Measurements from ENCODE around the gene JAZF1.

Gene JAZF1

DNA sequence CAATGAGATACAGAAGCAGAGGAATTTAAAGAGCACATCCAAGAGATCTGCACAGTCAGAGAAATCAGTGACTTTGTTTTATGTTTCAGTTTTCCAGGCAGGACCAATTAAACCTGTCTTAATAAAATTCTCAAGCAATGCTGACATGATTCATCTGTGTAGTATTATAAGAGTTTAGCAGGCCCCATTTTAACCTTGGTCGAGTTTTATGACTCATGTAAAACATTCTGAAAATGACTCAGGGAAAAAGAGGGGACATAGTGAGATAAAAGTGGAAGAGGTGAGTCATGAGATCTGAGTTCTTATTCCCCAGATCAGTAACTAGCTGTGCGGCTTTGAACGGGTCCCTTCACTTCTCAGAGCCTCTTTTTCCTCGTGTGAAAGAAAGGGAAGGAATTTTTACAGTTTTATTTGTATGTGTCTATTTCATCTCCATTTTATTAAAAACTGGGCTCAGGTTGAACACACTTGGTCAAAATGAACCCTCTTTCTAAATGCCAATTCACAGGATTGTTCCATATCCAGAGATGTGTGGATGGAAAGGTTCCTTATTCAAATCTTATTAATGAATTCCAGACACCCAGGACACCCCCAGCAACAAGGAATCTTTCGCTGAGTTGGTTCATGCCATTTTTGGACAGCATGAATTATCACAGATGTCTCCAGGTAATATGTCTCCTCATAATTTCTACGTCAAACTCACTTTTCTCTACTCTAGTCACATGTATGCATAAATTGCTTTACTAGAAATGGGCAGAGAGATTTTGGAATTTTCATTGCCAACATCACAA lies 143.2 kb downstream of the JAZF1 start:
- in situ Hi-C loops (cut with HindIII; ENCODE audit: low sequenced_read_pairs): no loop called here
- peak; percentile 96 for DNase-seq (ENCODE audit: low read depth, low spot score)
- TF ChIP-seq, protein P1, sequence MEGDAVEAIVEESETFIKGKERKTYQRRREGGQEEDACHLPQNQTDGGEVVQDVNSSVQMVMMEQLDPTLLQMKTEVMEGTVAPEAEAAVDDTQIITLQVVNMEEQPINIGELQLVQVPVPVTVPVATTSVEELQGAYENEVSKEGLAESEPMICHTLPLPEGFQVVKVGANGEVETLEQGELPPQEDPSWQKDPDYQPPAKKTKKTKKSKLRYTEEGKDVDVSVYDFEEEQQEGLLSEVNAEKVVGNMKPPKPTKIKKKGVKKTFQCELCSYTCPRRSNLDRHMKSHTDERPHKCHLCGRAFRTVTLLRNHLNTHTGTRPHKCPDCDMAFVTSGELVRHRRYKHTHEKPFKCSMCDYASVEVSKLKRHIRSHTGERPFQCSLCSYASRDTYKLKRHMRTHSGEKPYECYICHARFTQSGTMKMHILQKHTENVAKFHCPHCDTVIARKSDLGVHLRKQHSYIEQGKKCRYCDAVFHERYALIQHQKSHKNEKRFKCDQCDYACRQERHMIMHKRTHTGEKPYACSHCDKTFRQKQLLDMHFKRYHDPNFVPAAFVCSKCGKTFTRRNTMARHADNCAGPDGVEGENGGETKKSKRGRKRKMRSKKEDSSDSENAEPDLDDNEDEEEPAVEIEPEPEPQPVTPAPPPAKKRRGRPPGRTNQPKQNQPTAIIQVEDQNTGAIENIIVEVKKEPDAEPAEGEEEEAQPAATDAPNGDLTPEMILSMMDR (IDR thresholded peaks at IDR 0.05; ENCODE audit: low read depth, low read length): no peak
- no peak overlapping the region for H3K4me3 ChIP-seq (ENCODE audit: low read depth, low read length)

DNA sequence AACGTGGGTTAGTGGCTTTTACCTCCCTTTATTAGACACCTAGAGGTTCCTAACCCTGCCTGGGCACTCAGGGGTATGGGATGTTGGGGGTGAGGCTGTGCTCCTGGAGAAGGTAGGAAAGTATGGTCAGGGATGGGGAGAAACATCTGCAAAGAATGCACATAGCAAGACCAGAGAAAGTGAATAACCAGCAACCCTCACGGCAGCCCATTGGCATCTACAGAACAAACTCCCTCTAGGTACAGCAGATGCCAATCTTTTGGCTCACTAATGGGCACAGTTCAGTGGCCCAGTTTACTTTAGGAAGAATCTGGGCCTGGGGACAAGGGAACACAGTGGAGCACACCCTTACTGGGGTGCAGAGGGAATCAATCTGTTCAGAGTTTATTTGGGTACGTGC lies 143.9 kb downstream of the JAZF1 start:
- in situ Hi-C loops (cut with HindIII; ENCODE audit: low sequenced_read_pairs): no loop called here

DNA sequence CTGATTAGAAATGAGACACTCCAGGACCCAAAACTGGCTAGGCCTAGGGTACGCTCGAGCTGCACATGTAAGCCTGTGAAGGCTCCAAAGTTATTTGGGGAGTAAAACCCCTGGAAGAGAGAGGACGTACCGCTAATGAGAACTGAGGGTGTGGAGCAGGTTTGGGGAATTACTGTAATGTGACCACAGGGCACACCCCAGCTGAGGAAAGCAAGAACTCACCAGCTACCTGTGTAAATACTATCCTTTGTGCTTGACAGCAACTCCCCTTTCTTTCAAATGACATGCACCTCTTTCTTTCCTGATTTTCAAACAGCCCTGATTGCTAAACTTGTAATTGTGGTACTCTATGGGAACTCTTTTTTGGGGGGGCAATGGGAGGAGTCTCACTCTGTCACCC lies 147.2 kb downstream of the JAZF1 start:
- DNase-seq (ENCODE audit: low read depth, low spot score): no peak
- no peak overlapping the region for H3K4me3 ChIP-seq (ENCODE audit: low read depth, low read length)
- in situ Hi-C loops (cut with HindIII; ENCODE audit: low sequenced_read_pairs): no loop called here
- TF ChIP-seq, protein P1 (IDR thresholded peaks at IDR 0.05; ENCODE audit: low read depth, low read length): no peak

More for the DNA sequence above, 143.9 kb downstream of the JAZF1 start:
- TF ChIP-seq, protein P1 (IDR thresholded peaks at IDR 0.05; ENCODE audit: low read depth, low read length): no peak
- H3K4me3 ChIP-seq (ENCODE audit: low read depth, low read length): no peak overlapping the region
- DNase-seq (ENCODE audit: low read depth, low spot score): no peak

GRCh38 chr7:28032738-28033380 lies 147.7 kb downstream of the JAZF1 start:
- DNase-seq (ENCODE audit: low read depth, low spot score): no peak
- TF ChIP-seq, protein P1 (IDR thresholded peaks at IDR 0.05; ENCODE audit: low read depth, low read length): no peak
- in situ Hi-C loops (cut with HindIII; ENCODE audit: low sequenced_read_pairs): no loop called here
- H3K4me3 ChIP-seq (ENCODE audit: low read depth, low read length): no peak overlapping the region

- TF ChIP-seq, protein P1 (IDR thresholded peaks at IDR 0.05; ENCODE audit: low read depth, low read length): no peak
- no peak overlapping the region for H3K4me3 ChIP-seq (ENCODE audit: low read depth, low read length)
- in situ Hi-C loops (cut with HindIII; ENCODE audit: low sequenced_read_pairs): no loop called here
- no peak for DNase-seq (ENCODE audit: low read depth, low spot score)
Observed at GRCh38 chr7:28029051-28029450, 151.5 kb downstream of the JAZF1 start.

DNA sequence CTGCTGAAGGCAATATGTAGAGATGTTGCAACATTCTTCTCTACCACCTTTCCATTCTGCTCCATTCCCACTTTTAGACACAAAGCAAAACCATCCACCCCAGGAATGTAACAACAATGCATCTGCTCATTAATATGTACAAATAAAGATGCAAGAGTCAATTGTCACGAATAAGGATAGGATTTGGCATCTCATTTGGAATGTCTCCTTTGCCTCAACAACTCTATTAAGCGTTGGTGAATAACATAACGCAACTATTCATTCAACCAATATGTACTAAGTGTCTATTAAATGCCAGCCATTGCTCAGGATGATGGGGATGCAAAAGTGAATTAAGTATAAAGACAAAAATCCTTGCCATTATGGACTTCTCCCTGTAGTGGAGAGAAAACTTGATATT lies 152.1 kb downstream of the JAZF1 start:
- in situ Hi-C loops (cut with HindIII; ENCODE audit: low sequenced_read_pairs): no loop called here
- TF ChIP-seq, protein P1 (IDR thresholded peaks at IDR 0.05; ENCODE audit: low read depth, low read length): no peak

More for the DNA sequence above, 152.1 kb downstream of the JAZF1 start:
- H3K4me3 ChIP-seq (ENCODE audit: low read depth, low read length): no peak overlapping the region
- no peak for DNase-seq (ENCODE audit: low read depth, low spot score)
